ENCODE results near the gene ZNF512B. TPM values are rescaled to one million over a fixed set of nuclear protein-coding genes. Genes with fewer than 3 reads are reported as not detected.

The ZNF512B gene
- total and polyA plus RNA-seq, 12 donors = 3.5 to 39.4 (median 13.9) TPM

DNA sequence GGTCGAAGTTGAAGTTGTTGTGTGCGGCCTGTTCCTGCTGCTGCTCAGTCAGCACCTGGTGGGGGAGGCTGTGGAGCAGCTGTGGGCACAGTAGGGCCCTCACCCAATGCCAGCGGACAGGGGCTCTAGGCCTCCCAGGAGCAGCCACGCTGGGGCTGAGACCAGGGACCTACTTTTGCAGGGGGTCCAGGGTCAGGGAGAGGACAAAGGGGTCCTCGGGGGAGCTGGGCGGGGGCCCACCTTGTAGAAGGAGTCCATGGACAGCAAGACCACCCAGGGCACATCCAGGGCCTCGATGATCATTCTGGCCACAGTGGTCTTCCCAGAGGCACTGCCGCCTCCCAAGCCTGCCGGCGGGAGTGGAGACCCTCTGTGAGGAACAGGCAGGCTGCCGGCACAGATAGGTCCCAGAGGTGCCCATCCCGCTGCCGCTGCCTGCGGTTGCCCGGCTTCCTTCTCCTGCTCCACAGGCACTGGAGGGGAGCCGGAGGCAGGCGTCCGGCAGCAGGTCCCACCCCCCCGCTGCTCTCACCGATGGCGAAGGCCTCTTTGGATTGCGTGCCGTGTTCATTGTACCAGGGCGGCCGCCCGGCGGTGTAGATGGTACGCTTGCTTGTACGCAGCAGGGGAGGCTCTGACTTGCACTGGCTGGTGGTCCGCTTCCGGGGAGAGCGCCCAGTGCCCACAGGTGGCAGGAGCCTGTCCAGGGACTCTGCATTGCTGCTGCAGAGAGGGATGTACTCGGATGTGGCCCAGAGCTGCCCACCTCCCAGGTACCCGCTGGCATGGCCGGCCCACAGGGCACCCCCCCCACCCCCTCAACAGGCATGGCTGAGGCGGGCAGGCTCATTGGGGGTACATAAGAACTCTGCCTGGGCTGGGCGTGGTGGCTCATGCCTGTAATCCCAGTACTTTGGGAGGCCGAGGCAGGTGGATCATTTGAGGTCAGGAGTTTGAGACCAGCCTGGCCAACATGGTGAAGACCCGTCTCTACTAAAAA is 23.5 kb downstream of the ZNF512B start:
- Histone ChIP-seq H3K27me3 (no peaks in the 10 kb centered on the region), H3K4me3 (no peak overlapping the region), H3K9me3 (replicated peaks in 1 of 3) (no peaks in the 10 kb centered on the region), H3K27ac (peak overlapping the region in 3 of 5 donors; percentile 37 to 97 (median 54)), H3K4me1 (replicated peaks in 1 of 2) (peaks cover 39 to 43% of the 10 kb centered on the region in 2 donors), H3K36me3 (replicated peaks in 1 of 2) (peaks cover 0 to 38% of the 10 kb centered on the region in 2 donors)
- TF ChIP-seq, protein P1, sequence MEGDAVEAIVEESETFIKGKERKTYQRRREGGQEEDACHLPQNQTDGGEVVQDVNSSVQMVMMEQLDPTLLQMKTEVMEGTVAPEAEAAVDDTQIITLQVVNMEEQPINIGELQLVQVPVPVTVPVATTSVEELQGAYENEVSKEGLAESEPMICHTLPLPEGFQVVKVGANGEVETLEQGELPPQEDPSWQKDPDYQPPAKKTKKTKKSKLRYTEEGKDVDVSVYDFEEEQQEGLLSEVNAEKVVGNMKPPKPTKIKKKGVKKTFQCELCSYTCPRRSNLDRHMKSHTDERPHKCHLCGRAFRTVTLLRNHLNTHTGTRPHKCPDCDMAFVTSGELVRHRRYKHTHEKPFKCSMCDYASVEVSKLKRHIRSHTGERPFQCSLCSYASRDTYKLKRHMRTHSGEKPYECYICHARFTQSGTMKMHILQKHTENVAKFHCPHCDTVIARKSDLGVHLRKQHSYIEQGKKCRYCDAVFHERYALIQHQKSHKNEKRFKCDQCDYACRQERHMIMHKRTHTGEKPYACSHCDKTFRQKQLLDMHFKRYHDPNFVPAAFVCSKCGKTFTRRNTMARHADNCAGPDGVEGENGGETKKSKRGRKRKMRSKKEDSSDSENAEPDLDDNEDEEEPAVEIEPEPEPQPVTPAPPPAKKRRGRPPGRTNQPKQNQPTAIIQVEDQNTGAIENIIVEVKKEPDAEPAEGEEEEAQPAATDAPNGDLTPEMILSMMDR (IDR thresholded peaks at IDR 0.05) = no peak
- no peak for TF ChIP-seq POLR2A (IDR thresholded peaks at IDR 0.05)
- 88 to 92% (median 89%) methylated on average over 11 to 39 of the region's 39 CpGs for WGBS, 4 donors
- intact Hi-C loops (cut with DNase I) = no loop called here
- DNase-seq = peak in 2 of 7 donors; percentile 22 to 30

DNA sequence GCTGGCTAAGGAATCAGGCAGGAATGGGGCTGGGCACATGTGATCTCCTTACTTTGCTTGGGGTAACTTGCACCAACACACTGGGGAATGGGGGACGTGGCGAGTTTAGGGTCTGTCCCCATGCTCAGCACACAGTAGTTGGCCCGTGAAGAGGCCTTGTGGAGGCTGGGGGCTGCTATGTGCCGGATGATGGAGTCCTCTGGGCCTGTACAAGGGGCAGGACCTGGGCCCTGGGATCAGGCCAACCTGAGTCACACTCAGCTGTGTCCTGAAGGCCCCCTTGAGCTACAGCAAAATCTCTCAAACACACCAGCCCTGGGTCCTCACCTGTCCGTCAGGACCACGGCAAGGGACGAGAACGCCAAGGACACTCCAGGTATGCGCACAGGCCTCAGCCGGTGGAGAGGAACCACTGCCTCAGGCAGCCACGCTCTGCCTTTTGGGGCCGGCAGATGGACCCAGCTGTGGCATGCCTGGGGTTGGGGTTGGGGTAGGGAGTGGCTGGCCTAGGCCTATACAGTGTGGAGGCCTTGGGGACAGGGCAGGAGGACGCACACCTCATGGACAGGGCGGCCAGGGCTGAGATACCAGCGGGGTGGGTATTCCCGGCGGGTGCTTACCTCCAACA is 24.6 kb downstream of the ZNF512B start:
- H3K36me3 ChIP-seq (replicated peaks in 1 of 2) = peaks cover 0 to 49% of the 10 kb centered on the region in 2 donors
- TF ChIP-seq POLR2A (IDR thresholded peaks at IDR 0.05) = no peak
- TF ChIP-seq, protein P1 (IDR thresholded peaks at IDR 0.05) = no peak
- H3K27ac ChIP-seq = no peak overlapping the region
- H3K9me3 ChIP-seq (replicated peaks in 1 of 3) = no peaks in the 10 kb centered on the region
- DNase-seq = peak in 1 of 7 donors; percentile 18
- intact Hi-C loops (cut with DNase I) = no loop called here
- 79 to 86% (median 83%) methylated on average over 11 to 17 of the region's 17 CpGs for WGBS, 4 donors
- H3K4me1 ChIP-seq (replicated peaks in 1 of 2) = peaks cover 30 to 32% of the 10 kb centered on the region in 2 donors
- no peaks in the 10 kb centered on the region for H3K27me3 ChIP-seq
- H3K4me3 ChIP-seq = no peak overlapping the region

DNA sequence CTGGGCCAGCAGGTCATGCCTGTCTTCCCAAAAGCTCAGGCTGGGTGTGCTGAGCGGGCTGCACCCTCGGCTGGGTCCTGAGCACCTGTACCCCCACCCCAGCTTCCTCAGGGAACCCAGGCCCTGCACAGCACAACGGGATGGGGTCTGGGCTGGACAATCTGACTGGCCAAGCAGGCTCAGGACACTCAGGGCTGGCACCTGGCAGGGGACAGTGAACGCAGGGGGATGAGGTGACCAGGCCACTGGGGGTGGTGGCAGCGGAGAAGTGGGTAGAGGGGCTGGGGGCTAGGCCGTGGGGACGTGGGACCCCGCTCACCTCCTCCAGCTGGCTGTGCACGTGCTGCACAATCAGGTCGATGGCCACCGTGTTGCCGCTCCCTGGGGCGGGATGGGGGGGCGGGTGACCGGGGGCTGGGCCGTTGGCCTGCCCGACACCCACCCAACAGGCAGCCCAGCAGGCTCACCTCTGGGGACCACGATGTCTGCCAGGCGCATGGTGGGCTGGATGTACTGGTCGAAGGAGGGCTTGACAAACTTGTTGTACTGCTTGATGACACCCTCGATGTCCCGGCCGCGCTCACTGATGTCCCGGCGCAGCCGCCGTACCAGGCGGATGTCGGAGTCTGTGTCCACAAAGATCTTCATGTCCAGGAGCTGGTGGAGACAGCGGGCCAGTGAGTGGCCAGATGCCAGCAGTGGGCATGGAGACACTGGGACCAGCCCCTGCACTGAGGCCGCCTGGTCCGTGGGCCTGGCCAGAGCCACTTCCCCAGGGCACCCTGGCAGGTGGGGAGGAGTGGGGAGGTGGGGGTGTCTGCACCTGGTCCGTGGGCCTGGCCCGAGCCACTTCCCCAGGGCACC is 25.4 kb downstream of the ZNF512B start:
- H3K4me3 ChIP-seq = no peak overlapping the region
- H3K27ac ChIP-seq = no peak overlapping the region
- peak in 1 of 7 donors; percentile 22 for DNase-seq
- intact Hi-C loops (cut with DNase I) = no loop called here
- peaks cover 0 to 56% of the 10 kb centered on the region in 2 donors for H3K36me3 ChIP-seq (replicated peaks in 1 of 2)
- TF ChIP-seq, protein P1 (IDR thresholded peaks at IDR 0.05) = no peak
- TF ChIP-seq POLR2A (IDR thresholded peaks at IDR 0.05) = no peak
- peaks cover 24 to 25% of the 10 kb centered on the region in 2 donors for H3K4me1 ChIP-seq (replicated peaks in 1 of 2)
- H3K9me3 ChIP-seq (replicated peaks in 1 of 3) = no peaks in the 10 kb centered on the region
- WGBS, 4 donors = 82 to 90% (median 88%) methylated on average over 6 to 35 of the region's 35 CpGs
- no peaks in the 10 kb centered on the region for H3K27me3 ChIP-seq

DNA sequence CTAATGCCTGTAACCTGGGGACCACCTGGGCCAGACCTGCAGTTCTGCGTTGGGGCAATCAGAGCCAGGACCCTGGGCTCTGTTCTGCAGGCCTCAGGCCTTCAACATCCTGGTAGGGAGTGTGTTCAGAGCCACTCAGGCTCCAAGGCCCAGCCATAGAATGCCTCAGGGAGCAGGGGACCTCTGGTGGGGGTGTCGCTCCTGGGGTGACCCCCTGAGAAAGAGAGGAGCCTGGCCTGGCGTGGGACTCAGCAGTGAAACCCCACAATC is 26.0 kb downstream of the ZNF512B start:
- Histone ChIP-seq H3K4me1 (replicated peaks in 1 of 2) (peaks cover 18 to 19% of the 10 kb centered on the region in 2 donors), H3K9me3 (replicated peaks in 1 of 3) (no peaks in the 10 kb centered on the region), H3K36me3 (replicated peaks in 1 of 2) (peaks cover 0 to 56% of the 10 kb centered on the region in 2 donors), H3K27ac (no peak overlapping the region), H3K27me3 (no peaks in the 10 kb centered on the region), H3K4me3 (no peak overlapping the region)
- WGBS, 4 donors = 90 to 100% (median 97%) methylated on average over 2 to 3 of the region's 3 CpGs
- intact Hi-C loops (cut with DNase I) = no loop called here
- no peak for TF ChIP-seq POLR2A (IDR thresholded peaks at IDR 0.05)
- TF ChIP-seq, protein P1 (IDR thresholded peaks at IDR 0.05) = no peak
- no peak for DNase-seq
